Neutrophil (primary cell): ENCODE results near the gene PRKN.
A peak's percentile ranks its signal among the peaks of the same experiment; 100 is the strongest.

Source experiments
- H3K27ac ChIP-seq: fragments of 200-600 bp; sonication (generic); 2 replicates; pipeline ENCODE4 v1.5.1; 2016; ENCODE audit warnings: mild to moderate bottlenecking, moderate library complexity
- H3K27me3 ChIP-seq: fragments of 200-600 bp; sonication (generic); 2 replicates; pipeline ENCODE4 v1.6.0; 2016; ENCODE audit warnings: mild to moderate bottlenecking
- H3K36me3 ChIP-seq: fragments of 200-600 bp; sonication (generic); 2 replicates; pipeline ENCODE4 v1.5.1; 2017
- H3K4me1 ChIP-seq, 2 experiments: fragments of 200-600 bp in 1 of 2; sonication (generic) in 1 of 2; 1 replicate in 1 of 2; 2 replicates in 1 of 2; pipeline versions ENCODE4 v1.5.1 to v1.6.1; 2013 to 2016; ENCODE audit warnings: low read depth in 1 of 2, low read length in 1 of 2, mild to moderate bottlenecking in 1 of 2, moderate library complexity in 1 of 2; ENCODE audit not compliant: control insufficient read depth in 1 of 2, insufficient read depth in 1 of 2
- H3K4me3 ChIP-seq, 2 experiments: fragments of 200-600 bp in 1 of 2; sonication (generic) in 1 of 2; 1 replicate in 1 of 2; 2 replicates in 1 of 2; pipeline ENCODE4 v1.5.1; 2013 to 2016; ENCODE audit warnings: low read depth in 1 of 2, low read length in 1 of 2, mild to moderate bottlenecking in 1 of 2, moderate library complexity in 1 of 2
- H3K9me3 ChIP-seq: fragments of 200-600 bp; sonication (generic); 2 replicates; pipeline ENCODE4 v1.5.1; 2016
- CTCF ChIP-seq: fragments of 200-600 bp; sonication (generic); IDR thresholded peaks from 2 replicates; pipeline ENCODE4 v1.5.1; 2016; ENCODE audit warnings: antibody characterized with exemption

PRKN gene

GRCh38 chr6:161366301-161366923 is 1361.2 kb downstream of the PRKN start:
- Histone ChIP-seq H3K36me3 (no peaks in the 10 kb centered on the region), H3K9me3 (no peaks in the 10 kb centered on the region), H3K4me1 (peaks cover 14 to 20% of the 10 kb centered on the region in 2 experiments), H3K27me3 (no peaks in the 10 kb centered on the region), H3K27ac (peak overlapping the region; percentile 66), H3K4me3 (no peak overlapping the region)
- no peak for TF ChIP-seq CTCF

GRCh38 chr6:161365633-161366032 is 1361.9 kb downstream of the PRKN start:
- no peak overlapping the region for H3K4me3 ChIP-seq
- no peaks in the 10 kb centered on the region for H3K36me3 ChIP-seq
- peaks cover 14 to 20% of the 10 kb centered on the region in 2 experiments for H3K4me1 ChIP-seq
- no peaks in the 10 kb centered on the region for H3K9me3 ChIP-seq
- TF ChIP-seq CTCF, result no peak
- H3K27ac ChIP-seq, result no peak overlapping the region
- no peaks in the 10 kb centered on the region for H3K27me3 ChIP-seq

- TF ChIP-seq CTCF, result no peak
- Histone ChIP-seq H3K4me3 (no peak overlapping the region), H3K9me3 (no peaks in the 10 kb centered on the region), H3K27ac (no peak overlapping the region), H3K4me1 (peaks cover 5 to 12% of the 10 kb centered on the region in 2 experiments), H3K27me3 (no peaks in the 10 kb centered on the region), H3K36me3 (no peaks in the 10 kb centered on the region)
Measured at GRCh38 chr6:161363286-161363685, 1364.3 kb downstream of the PRKN start.

- no peaks in the 10 kb centered on the region for H3K27me3 ChIP-seq
- H3K4me1 ChIP-seq, result peaks cover 5 to 14% of the 10 kb centered on the region in 2 experiments
- no peak overlapping the region for H3K27ac ChIP-seq
- no peak overlapping the region for H3K4me3 ChIP-seq
- no peaks in the 10 kb centered on the region for H3K36me3 ChIP-seq
- no peaks in the 10 kb centered on the region for H3K9me3 ChIP-seq
- no peak for TF ChIP-seq CTCF
Measured at GRCh38 chr6:161362266-161362665, 1365.3 kb downstream of the PRKN start.

- Histone ChIP-seq H3K4me1 (peaks cover 6 to 17% of the 10 kb centered on the region in 2 experiments), H3K36me3 (no peaks in the 10 kb centered on the region), H3K4me3 (no peak overlapping the region), H3K9me3 (no peaks in the 10 kb centered on the region), H3K27ac (no peak overlapping the region), H3K27me3 (no peaks in the 10 kb centered on the region)
- TF ChIP-seq CTCF, result no peak
Measured at GRCh38 chr6:161361529-161361928, 1366.0 kb downstream of the PRKN start.
